Cardiac fibroblast (primary cell): ENCODE data around the gene SPIRE1.
"Not testable (repeated sequence)": the region's sequence is repeated elsewhere in the genome, so short reads cannot be mapped to it uniquely, and the experiment has no call there.

ENCODE experiments used
- DNase-seq, 2 donors: peaks; one replicate each; pipeline versions ENCODE4 v3.0.0 to v3.0.0-alpha.2; 2010; ENCODE audit warnings: low read depth in 2 of 2
- H3K4me3 ChIP-seq, 2 donors: replicated peaks in 1 of 2; 1 replicate in 1 of 2; 2 replicates in 1 of 2; pipeline ENCODE4 v1.5.1; 2011; ENCODE audit warnings: low read depth in 2 of 2, low read length in 2 of 2, mild to moderate bottlenecking in 2 of 2, moderate library complexity in 1 of 2
- CTCF ChIP-seq: IDR thresholded peaks from one replicate; pipeline ENCODE4 v1.5.1; 2011; ENCODE audit warnings: low read depth, mild to moderate bottlenecking, low read length, inconsistent platforms

The SPIRE1 gene

GRCh38 chr18:12497296-12497695 lies 160.6 kb downstream of the SPIRE1 start:
- H3K4me3 ChIP-seq = no peak overlapping the region
- DNase-seq = no peak
- TF ChIP-seq CTCF = no peak

GRCh38 chr18:12492907-12493306 lies 165.0 kb downstream of the SPIRE1 start:
- no peak for DNase-seq
- TF ChIP-seq CTCF = no peak
- no peak overlapping the region for H3K4me3 ChIP-seq

GRCh38 chr18:12491611-12492435 lies 166.1 kb downstream of the SPIRE1 start:
- H3K4me3 ChIP-seq = no peak overlapping the region
- DNase-seq = no peak
- TF ChIP-seq CTCF = no peak

GRCh38 chr18:12485479-12486105 lies 172.3 kb downstream of the SPIRE1 start:
- no peak overlapping the region for H3K4me3 ChIP-seq
- DNase-seq = no peak
- no peak for TF ChIP-seq CTCF

GRCh38 chr18:12481915-12482314 lies 176.0 kb downstream of the SPIRE1 start:
- H3K4me3 ChIP-seq, DNase-seq: not testable (repeated sequence)

GRCh38 chr18:12479982-12480381 lies 177.9 kb downstream of the SPIRE1 start:
- no peak overlapping the region for H3K4me3 ChIP-seq
- no peak for TF ChIP-seq CTCF

GRCh38 chr18:12479536-12479935 lies 178.4 kb downstream of the SPIRE1 start:
- TF ChIP-seq CTCF = no peak
- DNase-seq = no peak
- H3K4me3 ChIP-seq = no peak overlapping the region

More at GRCh38 chr18:12479982-12480381, 177.9 kb downstream of the SPIRE1 start:
- no peak for DNase-seq
